ENCODE data around the gene RPN2. TPM values are rescaled to one million over a fixed set of nuclear protein-coding genes. Genes with fewer than 3 reads are reported as not detected.

RPN2 gene
- polyA plus RNA-seq, 1 experiment: 488 TPM

DNA sequence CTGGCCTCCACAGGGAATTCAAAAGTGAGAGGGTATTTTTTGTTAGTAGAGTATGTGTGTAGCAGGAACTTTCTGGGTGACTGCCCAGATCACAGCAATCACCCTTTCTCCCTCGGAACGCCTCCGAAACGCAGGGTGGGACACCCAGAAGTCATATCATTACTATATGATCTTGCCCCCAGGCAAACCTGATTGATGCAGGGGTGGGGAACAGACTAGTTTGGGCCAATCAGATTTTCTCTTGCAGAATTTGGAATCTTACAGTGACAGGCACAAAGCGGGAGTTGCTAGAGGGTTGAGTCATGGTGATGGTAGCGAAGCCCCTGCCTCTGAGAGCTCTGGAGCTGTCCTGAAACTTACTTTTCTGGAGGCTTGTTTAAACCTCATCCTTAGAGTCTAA, 16.5 kb upstream of the RPN2 start:
- peaks cover 2% of the 10 kb centered on the region for H3K27me3 ChIP-seq (ENCODE audit: control insufficient read depth, insufficient read depth, low read length)
- no peak overlapping the region for H3K4me3 ChIP-seq (ENCODE audit: low read depth, low read length)
- TF ChIP-seq, protein P1, sequence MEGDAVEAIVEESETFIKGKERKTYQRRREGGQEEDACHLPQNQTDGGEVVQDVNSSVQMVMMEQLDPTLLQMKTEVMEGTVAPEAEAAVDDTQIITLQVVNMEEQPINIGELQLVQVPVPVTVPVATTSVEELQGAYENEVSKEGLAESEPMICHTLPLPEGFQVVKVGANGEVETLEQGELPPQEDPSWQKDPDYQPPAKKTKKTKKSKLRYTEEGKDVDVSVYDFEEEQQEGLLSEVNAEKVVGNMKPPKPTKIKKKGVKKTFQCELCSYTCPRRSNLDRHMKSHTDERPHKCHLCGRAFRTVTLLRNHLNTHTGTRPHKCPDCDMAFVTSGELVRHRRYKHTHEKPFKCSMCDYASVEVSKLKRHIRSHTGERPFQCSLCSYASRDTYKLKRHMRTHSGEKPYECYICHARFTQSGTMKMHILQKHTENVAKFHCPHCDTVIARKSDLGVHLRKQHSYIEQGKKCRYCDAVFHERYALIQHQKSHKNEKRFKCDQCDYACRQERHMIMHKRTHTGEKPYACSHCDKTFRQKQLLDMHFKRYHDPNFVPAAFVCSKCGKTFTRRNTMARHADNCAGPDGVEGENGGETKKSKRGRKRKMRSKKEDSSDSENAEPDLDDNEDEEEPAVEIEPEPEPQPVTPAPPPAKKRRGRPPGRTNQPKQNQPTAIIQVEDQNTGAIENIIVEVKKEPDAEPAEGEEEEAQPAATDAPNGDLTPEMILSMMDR (IDR thresholded peaks at IDR 0.05; ENCODE audit: low read depth, low read length): no peak
- ChIA-PET CTCF (no interaction called here), POLR2A (no interaction called here)
- no peak for DNase-seq (ENCODE audit: low read depth, low spot score)
- no peak overlapping the region for H3K27ac ChIP-seq (ENCODE audit: low read depth, low read length)
- no peaks in the 10 kb centered on the region for H3K9me3 ChIP-seq (ENCODE audit: control insufficient read depth, insufficient read depth, low read length)

DNA sequence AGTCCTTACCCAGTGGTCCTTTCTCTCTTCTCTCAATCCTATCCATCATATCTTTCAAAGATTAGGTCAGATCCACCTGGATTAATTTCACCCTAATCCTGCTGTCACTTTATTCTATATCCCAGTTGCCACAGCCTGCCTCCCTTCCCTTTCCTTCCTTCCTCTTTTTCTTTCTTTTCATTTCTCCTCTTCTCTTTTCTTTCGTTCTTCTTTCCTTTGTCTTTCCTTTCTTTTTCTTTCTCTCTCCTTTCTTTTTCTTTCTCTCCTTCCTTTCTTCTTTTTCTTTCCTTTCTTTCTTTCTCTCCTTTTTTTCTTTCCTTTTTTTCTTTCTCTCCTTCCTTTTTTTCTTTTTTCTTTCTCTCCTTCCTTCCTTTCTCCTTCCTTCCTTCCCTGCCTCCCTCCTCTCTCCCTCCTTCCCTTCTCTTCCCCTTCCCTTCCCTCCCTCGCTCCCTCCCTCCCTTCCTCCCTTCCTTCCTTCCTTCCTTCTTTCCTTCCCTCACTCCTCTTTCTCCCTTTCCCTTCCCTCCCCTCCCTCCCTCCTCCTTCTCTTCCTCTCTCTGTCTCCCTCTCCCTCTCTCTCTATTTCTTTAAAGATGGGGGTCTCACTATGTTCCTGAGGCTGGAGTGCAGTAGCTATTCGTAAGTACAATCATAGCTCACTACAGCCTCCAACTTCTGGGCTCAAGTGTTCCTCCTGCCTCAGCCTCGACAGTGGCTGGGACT, 15.1 kb upstream of the RPN2 start:
- DNase-seq (ENCODE audit: low read depth, low spot score): no peak
- TF ChIP-seq, protein P1 (IDR thresholded peaks at IDR 0.05; ENCODE audit: low read depth, low read length): no peak
- H3K4me3 ChIP-seq (ENCODE audit: low read depth, low read length): no peak overlapping the region
- CTCF ChIA-PET: no interaction called here
- no peak overlapping the region for H3K27ac ChIP-seq (ENCODE audit: low read depth, low read length)
- H3K9me3 ChIP-seq (ENCODE audit: control insufficient read depth, insufficient read depth, low read length): no peaks in the 10 kb centered on the region
- H3K27me3 ChIP-seq (ENCODE audit: control insufficient read depth, insufficient read depth, low read length): peaks cover 2% of the 10 kb centered on the region
- POLR2A ChIA-PET: no interaction called here

DNA sequence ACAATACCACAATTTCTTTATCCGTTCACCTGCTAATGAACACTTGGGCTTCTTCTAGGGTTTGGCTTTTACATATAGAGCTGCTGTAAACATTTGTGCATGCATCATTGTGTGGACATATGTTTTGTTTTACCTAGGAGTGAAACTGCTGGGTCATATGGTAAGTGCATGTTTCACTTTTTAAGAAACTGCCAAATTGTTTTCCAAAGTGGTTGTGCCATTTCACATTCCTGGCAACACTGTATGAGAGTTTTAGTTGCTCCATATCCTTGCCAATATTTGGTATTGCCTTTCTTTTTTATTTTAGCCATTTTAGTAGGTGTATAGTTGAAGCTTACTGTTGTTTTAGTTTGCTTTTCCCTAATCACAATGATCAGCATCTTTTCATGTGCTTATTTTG, 14.1 kb upstream of the RPN2 start:
- TF ChIP-seq, protein P1 (IDR thresholded peaks at IDR 0.05; ENCODE audit: low read depth, low read length): no peak
- Histone ChIP-seq H3K4me3 (ENCODE audit: low read depth, low read length) (no peak overlapping the region), H3K9me3 (ENCODE audit: control insufficient read depth, insufficient read depth, low read length) (no peaks in the 10 kb centered on the region), H3K27me3 (ENCODE audit: control insufficient read depth, insufficient read depth, low read length) (peaks cover 2% of the 10 kb centered on the region), H3K27ac (ENCODE audit: low read depth, low read length) (no peak overlapping the region)
- POLR2A ChIA-PET: no interaction called here
- no peak for DNase-seq (ENCODE audit: low read depth, low spot score)
- CTCF ChIA-PET: interaction anchor here (0.5 kb wide), 1 partner anchor 230 kb away, joined by 6 read pairs; no protein-coding TSS in a partner anchor

DNA sequence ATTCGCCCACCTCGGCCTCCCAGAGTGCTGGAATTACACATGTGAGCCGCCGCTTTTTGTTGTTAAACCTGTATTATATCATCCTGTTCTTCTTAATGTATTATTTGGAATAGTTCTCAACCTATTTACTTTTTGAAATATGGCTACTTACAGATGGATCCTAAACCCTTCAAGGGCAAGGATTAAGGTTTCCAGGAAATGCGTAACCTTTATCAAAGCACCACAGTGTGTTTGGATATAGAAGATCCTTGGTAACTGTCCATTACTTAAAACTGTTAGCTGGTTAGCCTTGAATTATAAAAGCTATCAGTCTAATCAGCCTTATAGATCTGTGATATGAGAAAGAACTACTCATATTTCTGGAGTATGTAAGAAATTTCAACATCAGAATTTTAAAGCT, 12.3 kb upstream of the RPN2 start:
- DNase-seq (ENCODE audit: low read depth, low spot score): no peak
- Histone ChIP-seq H3K4me3 (ENCODE audit: low read depth, low read length) (no peak overlapping the region), H3K9me3 (ENCODE audit: control insufficient read depth, insufficient read depth, low read length) (no peaks in the 10 kb centered on the region), H3K27me3 (ENCODE audit: control insufficient read depth, insufficient read depth, low read length) (no peaks in the 10 kb centered on the region), H3K27ac (ENCODE audit: low read depth, low read length) (no peak overlapping the region)
- TF ChIP-seq, protein P1 (IDR thresholded peaks at IDR 0.05; ENCODE audit: low read depth, low read length): no peak
- CTCF ChIA-PET: interaction anchor here (1.0 kb wide), 1 partner anchor 25 kb away, joined by 5 read pairs; no protein-coding TSS in a partner anchor
- POLR2A ChIA-PET: interaction anchor here (2.6 kb wide), 1 partner anchor 12 kb away, joined by 11 read pairs; the partner anchor contains the start of genes MROH8 and RPN2

DNA sequence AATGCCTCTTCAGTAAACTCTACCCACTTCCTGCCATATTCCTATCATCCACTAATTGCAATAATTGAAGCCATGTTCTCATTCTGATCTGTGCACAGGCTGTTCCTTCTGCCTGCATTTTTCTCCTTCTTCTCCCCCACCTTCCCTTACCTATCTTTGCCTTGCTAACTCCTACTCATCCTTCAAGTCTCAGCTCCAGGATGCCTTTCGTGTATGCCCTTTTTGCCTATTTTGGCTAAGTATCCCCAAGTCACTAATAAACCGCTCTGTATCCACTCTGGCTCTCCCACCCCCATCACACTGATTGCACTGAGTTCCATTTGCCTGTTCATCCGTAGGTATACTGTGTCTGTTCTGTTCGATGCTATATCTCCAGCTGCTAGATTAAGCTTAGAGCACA, 6.3 kb upstream of the RPN2 start:
- TF ChIP-seq, protein P1 (IDR thresholded peaks at IDR 0.05; ENCODE audit: low read depth, low read length): no peak
- CTCF ChIA-PET: interaction anchor here (0.6 to 0.9 kb wide), 3 partner anchors 19 to 734 kb away, joined by 3 to 5 read pairs (median 3); no protein-coding TSS in a partner anchor
- H3K27me3 ChIP-seq (ENCODE audit: control insufficient read depth, insufficient read depth, low read length): no peaks in the 10 kb centered on the region
- no peak overlapping the region for H3K27ac ChIP-seq (ENCODE audit: low read depth, low read length)
- H3K4me3 ChIP-seq (ENCODE audit: low read depth, low read length): no peak overlapping the region
- no peaks in the 10 kb centered on the region for H3K9me3 ChIP-seq (ENCODE audit: control insufficient read depth, insufficient read depth, low read length)
- POLR2A ChIA-PET: no interaction called here
- no peak for DNase-seq (ENCODE audit: low read depth, low spot score)

All from AG04450 (cell line).